ENCODE measurements around the gene MASP2.

DNA sequence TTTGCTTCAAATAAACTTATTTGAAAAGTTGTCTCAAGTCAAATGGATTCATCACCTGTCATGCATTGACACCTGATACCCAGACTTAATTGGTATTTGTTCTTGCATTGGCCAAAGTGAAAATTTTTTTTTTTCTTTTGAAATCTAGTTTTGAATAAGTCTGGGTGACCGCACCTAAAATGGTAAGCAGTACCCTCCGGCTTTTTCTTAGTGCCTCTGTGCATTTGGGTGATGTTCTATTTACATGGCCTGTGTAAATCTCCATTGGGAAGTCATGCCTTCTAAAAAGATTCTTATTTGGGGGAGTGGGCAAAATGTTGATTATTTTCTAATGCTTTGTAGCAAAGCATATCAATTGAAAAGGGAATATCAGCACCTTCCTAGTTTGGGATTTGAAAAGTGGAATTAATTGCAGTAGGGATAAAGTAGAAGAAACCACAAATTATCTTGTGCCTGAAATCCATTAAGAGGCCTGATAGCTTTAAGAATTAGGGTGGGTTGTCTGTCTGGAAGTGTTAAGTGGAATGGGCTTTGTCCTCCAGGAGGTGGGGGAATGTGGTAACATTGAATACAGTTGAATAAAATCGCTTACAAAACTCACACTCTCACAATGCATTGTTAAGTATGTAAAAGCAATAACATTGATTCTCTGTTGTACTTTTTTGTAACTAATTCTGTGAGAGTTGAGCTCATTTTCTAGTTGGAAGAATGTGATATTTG lies 22.7 kb downstream of the MASP2 start:
- TF ChIP-seq POLR2AphosphoS5 (IDR thresholded peaks at IDR 0.05; ENCODE audit: low read depth, low read length) (no peak), POLR2A (IDR thresholded peaks at IDR 0.05; ENCODE audit: low read depth, low read length) (0 out of 2 replicates have a peak, but pooled peaks have one; percentile 29), TAF1 (IDR thresholded peaks at IDR 0.05; ENCODE audit: low read depth, low read length) (no peak), POU2F2 (IDR thresholded peaks at IDR 0.05; ENCODE audit: low read depth, low read length) (no peak), SPI1 (IDR thresholded peaks at IDR 0.05; ENCODE audit: low read depth, low read length) (no peak)

Measured in GM12891 (cell line).